Breast epithelium (tissue), 4 donors: ENCODE data around the gene NR3C1. TPM values are rescaled to one million over a fixed set of nuclear protein-coding genes. Genes with fewer than 3 reads are reported as not detected.

Source experiments
- DNase-seq, 2 donors: peaks; one replicate each; pipeline ENCODE4 v3.0.0-alpha.2; 2019; ENCODE audit warnings: low spot score in 2 of 2
- H3K27ac ChIP-seq, 2 donors: fragments of 200-600 bp; sonication (generic) in 1 of 2; one replicate each; pipeline ENCODE4 v1.5.1; 2016 to 2019; ENCODE audit warnings: mild to moderate bottlenecking in 1 of 2
- H3K27me3 ChIP-seq, 2 donors: fragments of 200-600 bp; sonication (generic) in 1 of 2; one replicate each; pipeline versions ENCODE4 v1.5.1 to v1.6.0; 2017 to 2019; ENCODE audit warnings: control low read depth in 1 of 2, mild to moderate bottlenecking in 1 of 2
- H3K36me3 ChIP-seq: fragments of 200-600 bp; one replicate; pipeline ENCODE4 v1.5.1; 2019
- H3K4me1 ChIP-seq, 2 donors: fragments of 200-600 bp; sonication (generic); one replicate each; pipeline ENCODE4 v1.5.1; 2016 to 2019; ENCODE audit warnings: control low read depth in 1 of 2
- H3K4me3 ChIP-seq, 3 donors: fragments of 200-600 bp; sonication (generic); 1 replicate in 2 of 3; 2 replicates in 1 of 3; pipeline ENCODE4 v1.5.1; 2016 to 2019; ENCODE audit warnings: mild to moderate bottlenecking in 3 of 3, moderate library complexity in 2 of 3
- H3K9me3 ChIP-seq, 2 donors: fragments of 200-600 bp; sonication (generic) in 1 of 2; one replicate each; pipeline ENCODE4 v1.5.1; 2016 to 2019; ENCODE audit warnings: control low read depth in 1 of 2
- CTCF ChIP-seq, 3 donors: fragments of 450-650 bp; IDR thresholded peaks; one replicate each; pipeline ENCODE4 v1.5.1; 2016 to 2017; ENCODE audit warnings: antibody characterized with exemption in 3 of 3, mild to moderate bottlenecking in 3 of 3, moderate library complexity in 3 of 3
- POLR2A ChIP-seq: fragments of 450-650 bp; IDR thresholded peaks from one replicate; pipeline ENCODE4 v1.6.1; 2016; ENCODE audit warnings: antibody characterized with exemption, mild to moderate bottlenecking, moderate library complexity
- POLR2AphosphoS5 ChIP-seq, 3 donors: sonication (generic); formaldehyde crosslinking; IDR thresholded peaks; one replicate each; pipeline ENCODE4 v1.6.1; 2017; ENCODE audit warnings: antibody characterized with exemption in 3 of 3
- intact Hi-C: fragments of 100-400 bp; cut with DNase I; formaldehyde crosslinking; loops from one replicate; pipeline ENCODE4 v1.15.1; 2023; ENCODE audit warnings: low total_unique reads
- total RNA-seq, 3 donors: library from RNA; depleted of rRNA; stranded (reverse); fragments of >200 nt; gene quantifications; one replicate each; pipeline ENCODE4 v1.1.0, GENCODE V29; 2016

Gene NR3C1
- total RNA-seq, 3 donors from 2014 or later = 51.1 to 122 (median 69.7) TPM

- TF ChIP-seq POLR2AphosphoS5 (IDR thresholded peaks at IDR 0.05) (no peak), POLR2A (no peak), CTCF (IDR thresholded peaks at IDR 0.05) (no peak)
- Histone ChIP-seq H3K9me3 (no peaks in the 10 kb centered on the region), H3K27ac (peak overlapping the region; percentile 6 to 72), H3K4me3 (no peak overlapping the region), H3K36me3 (no peaks in the 10 kb centered on the region), H3K27me3 (no peaks in the 10 kb centered on the region), H3K4me1 (peaks cover 0 to 13% of the 10 kb centered on the region in 2 donors)
- DNase-seq = peak; percentile 56 to 84
- intact Hi-C loops = no loop called here
Observed at GRCh38 chr5:143355710-143356109, 47.8 kb downstream of the NR3C1 start.

DNA sequence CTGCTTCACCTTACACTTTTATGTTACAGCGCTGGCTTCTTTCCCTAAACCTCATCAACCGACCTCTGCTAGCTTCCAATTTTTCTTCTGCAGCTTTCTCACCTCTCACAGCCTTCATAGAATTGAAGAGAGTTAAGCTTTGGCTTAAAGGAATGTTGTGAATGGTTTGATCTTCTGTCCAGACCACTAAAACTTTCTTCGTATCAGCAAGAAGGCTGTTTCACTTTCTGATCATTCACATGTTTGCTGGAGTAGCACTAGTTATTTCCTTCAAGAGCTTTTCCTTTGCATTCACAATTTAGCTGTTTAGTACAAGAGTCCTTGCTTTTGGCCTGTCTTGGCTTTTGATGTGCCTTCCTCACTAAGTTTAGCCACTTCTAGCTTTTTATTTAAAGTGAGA lies 49.5 kb downstream of the NR3C1 start:
- TF ChIP-seq CTCF (IDR thresholded peaks at IDR 0.05) (no peak), POLR2AphosphoS5 (IDR thresholded peaks at IDR 0.05) (no peak), POLR2A (no peak)
- DNase-seq = no peak
- Histone ChIP-seq H3K9me3 (no peaks in the 10 kb centered on the region), H3K27me3 (no peaks in the 10 kb centered on the region), H3K27ac (peak overlapping the region; percentile 0 to 27), H3K4me3 (no peak overlapping the region), H3K36me3 (no peaks in the 10 kb centered on the region), H3K4me1 (peaks cover 0 to 13% of the 10 kb centered on the region in 2 donors)
- intact Hi-C loops = no loop called here

GRCh38 chr5:143352691-143353090 lies 50.8 kb downstream of the NR3C1 start:
- Histone ChIP-seq H3K9me3 (no peaks in the 10 kb centered on the region), H3K4me1 (peaks cover 0 to 13% of the 10 kb centered on the region in 2 donors), H3K36me3 (no peaks in the 10 kb centered on the region), H3K27ac (no peak overlapping the region), H3K27me3 (no peaks in the 10 kb centered on the region), H3K4me3 (no peak overlapping the region)
- intact Hi-C loops = no loop called here
- no peak for TF ChIP-seq POLR2AphosphoS5 (IDR thresholded peaks at IDR 0.05)
- TF ChIP-seq POLR2A = no peak
- TF ChIP-seq CTCF (IDR thresholded peaks at IDR 0.05) = no peak
- no peak for DNase-seq

GRCh38 chr5:143350751-143351602 lies 52.5 kb downstream of the NR3C1 start:
- Histone ChIP-seq H3K9me3 (no peaks in the 10 kb centered on the region), H3K36me3 (no peaks in the 10 kb centered on the region), H3K4me3 (no peak overlapping the region), H3K4me1 (peaks cover 0 to 8% of the 10 kb centered on the region in 2 donors), H3K27ac (no peak overlapping the region), H3K27me3 (no peaks in the 10 kb centered on the region)
- intact Hi-C loops = no loop called here
- no peak for TF ChIP-seq POLR2AphosphoS5 (IDR thresholded peaks at IDR 0.05)
- no peak for TF ChIP-seq POLR2A
- no peak for TF ChIP-seq CTCF (IDR thresholded peaks at IDR 0.05)
- no peak for DNase-seq

- Histone ChIP-seq H3K27me3 (no peaks in the 10 kb centered on the region), H3K4me1 (peaks cover 0 to 2% of the 10 kb centered on the region in 2 donors), H3K36me3 (no peaks in the 10 kb centered on the region), H3K4me3 (no peak overlapping the region), H3K27ac (no peak overlapping the region), H3K9me3 (no peaks in the 10 kb centered on the region)
- TF ChIP-seq POLR2A (no peak), POLR2AphosphoS5 (IDR thresholded peaks at IDR 0.05) (no peak), CTCF (IDR thresholded peaks at IDR 0.05) (no peak)
- intact Hi-C loops = no loop called here
- no peak for DNase-seq
Observed at GRCh38 chr5:143350341-143350740, 53.1 kb downstream of the NR3C1 start.
